Stomach smooth muscle (tissue), 2 donors: ENCODE measurements around the gene CRB1.

Experiments
- H3K27ac ChIP-seq: one replicate; pipeline ENCODE4 v1.7.0; 2013; ENCODE audit warnings: mild to moderate bottlenecking, low read length, inconsistent platforms
- H3K27me3 ChIP-seq, 2 donors: one replicate each; pipeline ENCODE4 v1.7.0; 2013; ENCODE audit warnings: low read length in 2 of 2; ENCODE audit not compliant: insufficient read depth in 2 of 2, control insufficient read depth in 1 of 2
- H3K36me3 ChIP-seq, 2 donors: one replicate each; pipeline ENCODE4 v1.7.0; 2013; ENCODE audit warnings: low read length in 2 of 2; ENCODE audit not compliant: control insufficient read depth in 2 of 2, insufficient read depth in 2 of 2
- H3K4me1 ChIP-seq: one replicate; pipeline ENCODE4 v1.7.0; 2013; ENCODE audit warnings: low read length; ENCODE audit not compliant: control insufficient read depth, insufficient read depth
- H3K4me3 ChIP-seq, 2 donors: one replicate each; pipeline ENCODE4 v1.7.0; 2013; ENCODE audit warnings: low read length in 2 of 2
- H3K9ac ChIP-seq, 2 donors: one replicate each; pipeline ENCODE4 v1.7.0; 2013; ENCODE audit warnings: low read length in 2 of 2, mild to moderate bottlenecking in 1 of 2
- H3K9me3 ChIP-seq, 2 donors: one replicate each; pipeline ENCODE4 v1.7.0; 2013; ENCODE audit warnings: low read length in 2 of 2; ENCODE audit not compliant: control insufficient read depth in 2 of 2
- donor health status: healthy.
- donor health status: Pancreatic carcinoma.

The CRB1 gene

GRCh38 chr1:197366996-197367395 is 98.9 kb downstream of the CRB1 start:
- H3K4me1 ChIP-seq: no peaks in the 10 kb centered on the region
- no peak overlapping the region for H3K9ac ChIP-seq
- H3K27me3 ChIP-seq: no peaks in the 10 kb centered on the region
- H3K9me3 ChIP-seq: no peaks in the 10 kb centered on the region
- H3K36me3 ChIP-seq: no peaks in the 10 kb centered on the region
- no peak overlapping the region for H3K27ac ChIP-seq
- no peak overlapping the region for H3K4me3 ChIP-seq

DNA sequence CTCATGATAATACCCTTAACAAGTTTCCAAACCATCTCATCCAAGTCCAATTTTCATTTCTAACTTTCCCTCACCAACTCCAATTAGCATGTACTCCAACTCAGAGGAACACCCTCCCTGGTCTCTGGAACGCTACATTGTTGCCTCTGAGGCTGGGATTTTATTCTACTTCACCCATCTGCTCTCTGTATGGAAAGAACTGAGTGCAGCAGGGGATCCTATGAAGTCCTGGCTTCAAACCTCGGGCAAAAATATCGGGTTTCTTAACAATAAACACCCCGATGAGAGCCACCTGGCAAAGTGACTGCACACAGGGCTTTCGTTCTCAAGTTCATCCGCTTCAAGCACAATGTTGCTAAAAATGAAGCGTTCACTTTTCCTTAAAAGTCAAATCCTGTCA is 99.6 kb downstream of the CRB1 start:
- Histone ChIP-seq H3K4me1 (no peaks in the 10 kb centered on the region), H3K9me3 (no peaks in the 10 kb centered on the region), H3K27me3 (no peaks in the 10 kb centered on the region), H3K4me3 (no peak overlapping the region), H3K36me3 (no peaks in the 10 kb centered on the region), H3K9ac (no peak overlapping the region), H3K27ac (no peak overlapping the region)

DNA sequence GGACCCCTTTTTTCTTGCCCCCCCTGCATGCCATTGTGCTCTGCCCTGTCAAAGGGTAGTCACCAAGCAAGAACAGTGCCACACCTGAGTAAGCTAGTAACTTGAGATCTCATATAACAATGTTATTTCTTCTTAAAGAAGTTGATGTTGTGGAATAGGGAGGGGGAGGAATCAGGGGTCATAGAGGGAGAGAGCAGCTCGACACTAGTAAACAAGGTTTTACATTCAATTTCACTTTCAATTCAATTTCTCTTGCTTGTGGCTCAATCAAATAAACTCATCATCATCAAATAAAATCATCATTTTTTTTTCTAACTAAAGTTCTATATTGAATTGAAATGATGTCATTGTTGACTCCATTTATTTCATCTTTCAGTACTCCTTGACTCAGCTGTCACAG is 106.4 kb downstream of the CRB1 start:
- H3K36me3 ChIP-seq: no peaks in the 10 kb centered on the region
- H3K4me1 ChIP-seq: no peaks in the 10 kb centered on the region
- H3K27ac ChIP-seq: no peak overlapping the region
- H3K4me3 ChIP-seq: no peak overlapping the region
- no peaks in the 10 kb centered on the region for H3K9me3 ChIP-seq
- no peaks in the 10 kb centered on the region for H3K27me3 ChIP-seq
- no peak overlapping the region for H3K9ac ChIP-seq

- no peak overlapping the region for H3K9ac ChIP-seq
- H3K36me3 ChIP-seq: no peaks in the 10 kb centered on the region
- no peaks in the 10 kb centered on the region for H3K4me1 ChIP-seq
- H3K27ac ChIP-seq: no peak overlapping the region
- no peak overlapping the region for H3K4me3 ChIP-seq
- no peaks in the 10 kb centered on the region for H3K27me3 ChIP-seq
- no peaks in the 10 kb centered on the region for H3K9me3 ChIP-seq
These were observed 116.4 kb downstream of the CRB1 start for GRCh38 chr1:197384471-197384870.

- no peak overlapping the region for H3K9ac ChIP-seq
- no peaks in the 10 kb centered on the region for H3K9me3 ChIP-seq
- no peaks in the 10 kb centered on the region for H3K4me1 ChIP-seq
- no peaks in the 10 kb centered on the region for H3K27me3 ChIP-seq
- no peaks in the 10 kb centered on the region for H3K36me3 ChIP-seq
- H3K4me3 ChIP-seq: no peak overlapping the region
- H3K27ac ChIP-seq: no peak overlapping the region
These were observed 120.7 kb downstream of the CRB1 start for GRCh38 chr1:197388801-197389200.

- H3K4me3 ChIP-seq: no peak overlapping the region
- H3K9ac ChIP-seq: no peak overlapping the region
- no peaks in the 10 kb centered on the region for H3K36me3 ChIP-seq
- H3K9me3 ChIP-seq: no peaks in the 10 kb centered on the region
- H3K4me1 ChIP-seq: no peaks in the 10 kb centered on the region
- H3K27ac ChIP-seq: no peak overlapping the region
- no peaks in the 10 kb centered on the region for H3K27me3 ChIP-seq
These were observed 122.8 kb downstream of the CRB1 start for GRCh38 chr1:197390856-197391255.

DNA sequence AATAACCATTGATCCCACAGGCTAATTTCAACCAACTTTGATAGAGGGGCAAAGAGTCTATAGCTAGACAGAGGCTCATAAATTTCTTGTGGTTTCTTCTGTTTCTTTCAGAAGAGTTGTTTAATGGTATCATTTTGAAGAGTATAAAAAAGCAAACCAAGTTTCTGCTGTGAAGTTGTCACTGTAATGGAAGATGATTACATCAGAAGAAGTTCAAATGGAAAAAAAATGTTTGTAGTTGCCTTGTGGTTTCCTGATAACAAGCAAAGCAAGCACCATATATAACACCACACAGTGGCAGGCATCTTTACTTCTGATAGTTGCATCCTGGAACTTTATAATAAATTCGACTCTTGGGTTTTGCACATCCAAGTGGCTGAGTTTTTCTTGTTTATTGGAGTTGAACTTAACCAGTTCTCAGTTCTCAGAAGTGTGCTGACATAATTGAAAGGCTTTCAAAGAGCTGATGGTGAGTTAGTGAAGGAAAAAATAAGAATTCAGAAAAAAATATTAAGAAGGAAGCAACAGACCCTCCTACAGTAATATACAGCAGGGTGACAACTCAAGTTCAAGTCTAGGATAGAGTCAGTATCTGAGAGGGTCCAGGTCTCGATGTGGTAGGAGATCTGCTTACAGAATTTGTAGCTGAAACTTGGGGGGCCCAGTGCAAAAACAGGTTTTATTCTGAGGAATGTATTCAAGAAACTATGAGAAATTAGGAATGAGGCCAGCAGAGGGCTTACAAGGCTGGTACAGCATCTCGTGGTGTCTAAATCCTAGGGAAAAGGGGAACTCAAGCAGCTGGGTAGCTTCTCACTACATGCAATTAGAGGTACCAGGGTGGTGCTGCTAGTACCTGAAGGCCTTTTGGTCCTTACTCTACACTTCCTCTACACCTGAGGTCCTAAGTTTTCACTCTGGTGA is 123.5 kb downstream of the CRB1 start:
- no peaks in the 10 kb centered on the region for H3K36me3 ChIP-seq
- H3K4me1 ChIP-seq: no peaks in the 10 kb centered on the region
- H3K27me3 ChIP-seq: no peaks in the 10 kb centered on the region
- H3K27ac ChIP-seq: no peak overlapping the region
- no peaks in the 10 kb centered on the region for H3K9me3 ChIP-seq
- no peak overlapping the region for H3K9ac ChIP-seq
- no peak overlapping the region for H3K4me3 ChIP-seq

DNA sequence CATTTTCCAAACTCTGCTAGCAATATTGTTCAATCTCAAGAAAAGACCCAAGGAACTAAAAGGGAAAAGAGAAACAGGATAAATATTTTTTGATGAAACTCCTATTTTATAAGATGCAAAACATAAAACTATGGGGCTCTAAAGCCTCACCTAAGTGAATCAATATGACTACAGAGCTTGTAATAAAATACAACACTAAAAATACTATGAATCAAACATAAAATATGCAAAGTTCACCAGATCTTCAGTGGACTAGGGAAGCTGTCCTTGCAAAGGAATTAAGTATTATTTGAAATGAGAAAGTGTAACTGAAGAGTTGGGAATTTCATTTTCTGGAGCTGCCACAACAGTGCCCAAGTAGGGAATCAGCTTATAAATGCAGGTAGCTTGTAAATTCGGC is 124.5 kb downstream of the CRB1 start:
- H3K9ac ChIP-seq: no peak overlapping the region
- H3K4me3 ChIP-seq: no peak overlapping the region
- H3K9me3 ChIP-seq: no peaks in the 10 kb centered on the region
- H3K27ac ChIP-seq: no peak overlapping the region
- H3K4me1 ChIP-seq: no peaks in the 10 kb centered on the region
- no peaks in the 10 kb centered on the region for H3K36me3 ChIP-seq
- no peaks in the 10 kb centered on the region for H3K27me3 ChIP-seq

- H3K4me3 ChIP-seq: no peak overlapping the region
- no peaks in the 10 kb centered on the region for H3K36me3 ChIP-seq
- no peak overlapping the region for H3K9ac ChIP-seq
- no peaks in the 10 kb centered on the region for H3K4me1 ChIP-seq
- H3K9me3 ChIP-seq: no peaks in the 10 kb centered on the region
- no peaks in the 10 kb centered on the region for H3K27me3 ChIP-seq
- H3K27ac ChIP-seq: no peak overlapping the region
These were observed 125.1 kb downstream of the CRB1 start for GRCh38 chr1:197393105-197393504.

- no peaks in the 10 kb centered on the region for H3K27me3 ChIP-seq
- no peaks in the 10 kb centered on the region for H3K4me1 ChIP-seq
- no peaks in the 10 kb centered on the region for H3K36me3 ChIP-seq
- no peak overlapping the region for H3K4me3 ChIP-seq
- H3K9me3 ChIP-seq: no peaks in the 10 kb centered on the region
- H3K27ac ChIP-seq: no peak overlapping the region
- no peak overlapping the region for H3K9ac ChIP-seq
These were observed 125.7 kb downstream of the CRB1 start for GRCh38 chr1:197393772-197394171.

DNA sequence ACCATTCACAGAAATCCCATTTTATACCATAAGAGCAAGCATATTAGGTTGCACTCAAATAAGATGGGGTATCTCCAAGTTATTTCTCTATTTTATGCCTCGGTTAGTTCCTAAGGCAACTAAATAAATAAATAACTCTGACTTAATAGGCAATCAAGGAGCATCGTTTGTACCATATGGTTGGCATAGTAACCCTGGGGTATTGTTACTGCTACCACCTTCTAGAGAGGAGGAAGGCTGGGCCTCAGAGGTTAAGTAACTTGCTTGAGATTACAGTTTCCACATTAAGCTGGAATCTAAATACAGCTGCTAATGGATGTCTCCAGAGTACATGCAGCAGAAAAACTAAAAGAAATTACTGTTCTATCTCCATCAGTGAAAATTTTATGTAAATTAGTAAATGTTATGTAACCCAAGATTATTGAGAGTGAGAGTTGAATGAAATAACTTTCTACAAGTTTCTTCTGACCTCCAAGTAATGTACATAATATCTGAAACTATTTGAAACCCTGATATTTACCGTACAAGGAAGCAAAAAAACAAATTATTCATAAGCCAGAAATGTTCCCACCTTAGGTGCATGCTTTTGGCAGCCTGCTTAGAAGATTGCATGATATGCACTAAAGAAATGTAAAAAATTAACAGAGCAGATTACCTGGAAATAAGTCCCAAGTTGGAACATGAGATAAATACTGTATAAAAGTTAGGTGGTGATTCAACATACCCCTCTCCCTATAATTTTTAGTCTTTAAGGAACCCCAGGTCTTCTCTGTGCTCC is 127.0 kb downstream of the CRB1 start:
- H3K9me3 ChIP-seq: no peaks in the 10 kb centered on the region
- H3K36me3 ChIP-seq: no peaks in the 10 kb centered on the region
- no peak overlapping the region for H3K9ac ChIP-seq
- H3K4me3 ChIP-seq: no peak overlapping the region
- H3K4me1 ChIP-seq: no peaks in the 10 kb centered on the region
- H3K27me3 ChIP-seq: no peaks in the 10 kb centered on the region
- H3K27ac ChIP-seq: no peak overlapping the region
